NCI-H2029 treated with DMSO at 0.1 percent for 48 hours (cell line): ENCODE measurements around the gene GPR39.
A peak's percentile ranks its signal among the peaks of the same experiment; 100 is the strongest.
"Not testable (repeated sequence)": the region's sequence is repeated elsewhere in the genome, so short reads cannot be mapped to it uniquely, and the experiment has no call there.

Experiments used
- DNase-seq: peaks from one replicate; lab custom pipeline; 2025; lab: John Stamatoyannopoulos, UW

GPR39 gene

GRCh38 chr2:132416723-132417395, at the start of gene GPR39:
TSS of gene GPR39 (plus strand) at chr2:132416805.
- no peak for DNase-seq

GRCh38 chr2:132368191-132368590, 48.4 kb upstream of the GPR39 start:
- DNase-seq, result no peak

- DNase-seq, result no peak
Observed at GRCh38 chr2:132372276-132372675, 44.3 kb upstream of the GPR39 start.

- no peak for DNase-seq
Observed at GRCh38 chr2:132373391-132374135, 43.0 kb upstream of the GPR39 start.

- DNase-seq, result no peak
Observed at GRCh38 chr2:132374151-132374550, 42.5 kb upstream of the GPR39 start.

- DNase-seq, result no peak
Observed at GRCh38 chr2:132374551-132374950, 42.1 kb upstream of the GPR39 start.

- peak; percentile 0 for DNase-seq
Observed at GRCh38 chr2:132374961-132375360, 41.6 kb upstream of the GPR39 start.

GRCh38 chr2:132381376-132381775, 35.2 kb upstream of the GPR39 start:
- no peak for DNase-seq

GRCh38 chr2:132383956-132384355, 32.6 kb upstream of the GPR39 start:
- DNase-seq, result no peak

- DNase-seq, result no peak
Observed at GRCh38 chr2:132384491-132385151, 32.0 kb upstream of the GPR39 start.

GRCh38 chr2:132387126-132387525, 29.5 kb upstream of the GPR39 start:
- DNase-seq, result no peak

- DNase-seq, result no peak
Observed at GRCh38 chr2:132390076-132390475, 26.5 kb upstream of the GPR39 start.

- no peak for DNase-seq
Observed at GRCh38 chr2:132391378-132391777, 25.2 kb upstream of the GPR39 start.

- no peak for DNase-seq
Observed at GRCh38 chr2:132392221-132392620, 24.4 kb upstream of the GPR39 start.

GRCh38 chr2:132392879-132393278, 23.7 kb upstream of the GPR39 start:
- DNase-seq, result no peak

GRCh38 chr2:132397042-132397441, 19.6 kb upstream of the GPR39 start:
- DNase-seq, result not testable (repeated sequence)

- DNase-seq, result no peak
Observed at GRCh38 chr2:132400169-132400900, 16.3 kb upstream of the GPR39 start.

GRCh38 chr2:132400901-132401240, 15.7 kb upstream of the GPR39 start:
- no peak for DNase-seq

- no peak for DNase-seq
Observed at GRCh38 chr2:132401326-132401725, 15.3 kb upstream of the GPR39 start.

GRCh38 chr2:132403146-132403545, 13.5 kb upstream of the GPR39 start:
- no peak for DNase-seq

GRCh38 chr2:132404056-132404455, 12.5 kb upstream of the GPR39 start:
- no peak for DNase-seq

GRCh38 chr2:132407784-132408183, 8.8 kb upstream of the GPR39 start:
- no peak for DNase-seq

- no peak for DNase-seq
Observed at GRCh38 chr2:132412021-132412420, 4.6 kb upstream of the GPR39 start.
